Measurements from ENCODE around the gene ABTB2. TPM values are rescaled to one million over a fixed set of nuclear protein-coding genes. Genes with fewer than 3 reads are reported as not detected.
A peak's percentile ranks its signal among the peaks of the same experiment; 100 is the strongest.

The ABTB2 gene
- total and polyA plus RNA-seq, 2 experiments from 2014 or later: 2.6 to 12.1 TPM

DNA sequence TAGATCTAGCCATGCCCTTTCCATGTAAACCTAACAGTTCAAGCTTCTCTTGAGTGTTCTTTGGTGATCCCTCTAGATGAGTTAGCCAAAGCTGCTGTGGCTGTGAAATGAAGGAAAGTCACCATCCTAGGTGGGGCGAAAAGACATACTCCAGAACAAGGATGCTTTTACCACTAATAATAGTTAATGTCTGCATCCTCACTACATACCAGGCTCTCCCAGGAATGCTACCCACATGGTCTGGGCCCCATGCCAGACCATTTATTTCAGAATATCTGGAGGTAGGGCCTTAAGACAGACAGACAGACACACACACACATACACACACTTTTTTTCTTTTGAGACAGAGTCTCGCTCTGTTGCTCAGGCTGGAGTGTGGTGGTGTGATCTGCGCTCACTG is 14.7 kb downstream of the ABTB2 start:
- H3K9me3 Mint-ChIP-seq: no peaks in the 10 kb centered on the region
- Histone ChIP-seq H3F3A (replicated peaks; ENCODE audit: low read depth) (no peaks in the 10 kb centered on the region), H2AFZ (no peak overlapping the region), H3K36me3 (ENCODE audit: insufficient read depth) (no peaks in the 10 kb centered on the region), H3K4me1 (ENCODE audit: insufficient read depth) (peaks cover 10% of the 10 kb centered on the region), H4K20me1 (replicated peaks; ENCODE audit: insufficient read depth) (no peaks in the 10 kb centered on the region; the same call in 1 of the 2 replicates), H3K27ac (ENCODE audit: low read depth) (no peak overlapping the region), H3K9me2 (ENCODE audit: insufficient read depth) (no peaks in the 10 kb centered on the region), H3K79me2 (replicated peaks; ENCODE audit: insufficient read depth) (peaks cover 51% of the 10 kb centered on the region), H3K27me3 (ENCODE audit: insufficient read depth) (no peaks in the 10 kb centered on the region), H3K4me3 (no peak overlapping the region), H3K4me2 (no peak overlapping the region)
- H3K36me3 Mint-ChIP-seq (ENCODE audit: low read depth): no peaks in the 10 kb centered on the region
- peaks cover 24% of the 10 kb centered on the region for H3K4me1 Mint-ChIP-seq
- no peak for DNase-seq (ENCODE audit: low spot score)
- no peak for TF ChIP-seq ZNF114 (CRISPR knock-in tag; IDR thresholded peaks at IDR 0.05)
- no peak for TF ChIP-seq STAT1 (IDR thresholded peaks at IDR 0.05; ENCODE audit: unreplicated experiment)
- no peak for TF ChIP-seq JUNB (IDR thresholded peaks at IDR 0.05; ENCODE audit: unreplicated experiment)
- TF ChIP-seq ZNF331 (CRISPR knock-in tag; IDR thresholded peaks at IDR 0.05; ENCODE audit: low read depth): no peak
- H3K27ac Mint-ChIP-seq: no peak overlapping the region
- H3K4me3 Mint-ChIP-seq: no peak overlapping the region
- no peak for ATAC-seq
- peaks cover 5% of the 10 kb centered on the region for H3K27me3 Mint-ChIP-seq (ENCODE audit: insufficient read depth, low read depth, poor library complexity)

DNA sequence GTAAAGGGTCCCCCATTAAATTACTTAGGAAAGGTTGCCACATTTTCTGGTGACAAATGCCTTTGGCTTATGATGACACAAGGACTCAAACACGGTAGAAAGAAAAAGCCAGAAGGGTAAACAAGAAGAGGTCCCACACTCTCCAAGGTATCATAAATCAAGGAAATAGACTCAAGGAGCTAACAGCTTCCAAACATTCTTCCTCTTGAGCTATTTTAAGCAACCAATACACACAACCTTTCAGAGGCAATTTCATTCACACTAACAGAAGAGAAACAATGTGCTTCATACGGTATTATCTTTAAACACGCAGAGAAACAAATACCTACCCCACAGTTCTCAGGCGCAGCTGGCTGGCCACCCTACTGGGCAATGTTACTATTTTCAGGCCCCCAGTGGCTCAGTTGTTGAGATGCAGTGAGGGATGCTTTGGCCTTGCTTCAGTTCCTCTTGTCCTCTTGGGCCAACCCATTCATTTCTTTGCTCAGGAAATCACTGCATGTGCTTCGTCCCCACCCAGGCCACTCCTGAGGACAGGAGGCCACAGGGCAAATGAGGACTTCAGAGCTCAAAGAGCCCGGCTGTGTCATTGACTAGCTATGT is 15.8 kb downstream of the ABTB2 start:
- no peak overlapping the region for H3K27ac Mint-ChIP-seq
- H3K9me2 ChIP-seq (ENCODE audit: insufficient read depth): no peaks in the 10 kb centered on the region
- H3K27me3 Mint-ChIP-seq (ENCODE audit: insufficient read depth, low read depth, poor library complexity): peaks cover 6% of the 10 kb centered on the region
- H3K79me2 ChIP-seq (replicated peaks; ENCODE audit: insufficient read depth): peaks cover 50% of the 10 kb centered on the region
- H3K27me3 ChIP-seq (ENCODE audit: insufficient read depth): no peaks in the 10 kb centered on the region
- H2AFZ ChIP-seq: no peak overlapping the region
- no peaks in the 10 kb centered on the region for H3K9me3 Mint-ChIP-seq
- peaks cover 10% of the 10 kb centered on the region for H3K4me1 ChIP-seq (ENCODE audit: insufficient read depth)
- H3K4me1 Mint-ChIP-seq: peaks cover 24% of the 10 kb centered on the region
- DNase-seq (ENCODE audit: low spot score) (peak; percentile 24), ATAC-seq (peak; percentile 79)
- H3K36me3 Mint-ChIP-seq (ENCODE audit: low read depth): no peaks in the 10 kb centered on the region
- H3K4me3 Mint-ChIP-seq: no peak overlapping the region
- no peaks in the 10 kb centered on the region for H3F3A ChIP-seq (replicated peaks; ENCODE audit: low read depth)
- no peak overlapping the region for H3K27ac ChIP-seq (ENCODE audit: low read depth)
- no peak overlapping the region for H3K4me2 ChIP-seq
- no peaks in the 10 kb centered on the region; the same call in 1 of the 2 replicates for H4K20me1 ChIP-seq (replicated peaks; ENCODE audit: insufficient read depth)
- H3K36me3 ChIP-seq (ENCODE audit: insufficient read depth): no peaks in the 10 kb centered on the region; the same call in 1 of the 2 replicates
- H3K4me3 ChIP-seq: no peak overlapping the region
- TF ChIP-seq, protein P1, sequence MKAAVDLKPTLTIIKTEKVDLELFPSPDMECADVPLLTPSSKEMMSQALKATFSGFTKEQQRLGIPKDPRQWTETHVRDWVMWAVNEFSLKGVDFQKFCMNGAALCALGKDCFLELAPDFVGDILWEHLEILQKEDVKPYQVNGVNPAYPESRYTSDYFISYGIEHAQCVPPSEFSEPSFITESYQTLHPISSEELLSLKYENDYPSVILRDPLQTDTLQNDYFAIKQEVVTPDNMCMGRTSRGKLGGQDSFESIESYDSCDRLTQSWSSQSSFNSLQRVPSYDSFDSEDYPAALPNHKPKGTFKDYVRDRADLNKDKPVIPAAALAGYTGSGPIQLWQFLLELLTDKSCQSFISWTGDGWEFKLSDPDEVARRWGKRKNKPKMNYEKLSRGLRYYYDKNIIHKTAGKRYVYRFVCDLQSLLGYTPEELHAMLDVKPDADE (IDR thresholded peaks at IDR 0.05): no peak
- TF ChIP-seq, protein P2, sequence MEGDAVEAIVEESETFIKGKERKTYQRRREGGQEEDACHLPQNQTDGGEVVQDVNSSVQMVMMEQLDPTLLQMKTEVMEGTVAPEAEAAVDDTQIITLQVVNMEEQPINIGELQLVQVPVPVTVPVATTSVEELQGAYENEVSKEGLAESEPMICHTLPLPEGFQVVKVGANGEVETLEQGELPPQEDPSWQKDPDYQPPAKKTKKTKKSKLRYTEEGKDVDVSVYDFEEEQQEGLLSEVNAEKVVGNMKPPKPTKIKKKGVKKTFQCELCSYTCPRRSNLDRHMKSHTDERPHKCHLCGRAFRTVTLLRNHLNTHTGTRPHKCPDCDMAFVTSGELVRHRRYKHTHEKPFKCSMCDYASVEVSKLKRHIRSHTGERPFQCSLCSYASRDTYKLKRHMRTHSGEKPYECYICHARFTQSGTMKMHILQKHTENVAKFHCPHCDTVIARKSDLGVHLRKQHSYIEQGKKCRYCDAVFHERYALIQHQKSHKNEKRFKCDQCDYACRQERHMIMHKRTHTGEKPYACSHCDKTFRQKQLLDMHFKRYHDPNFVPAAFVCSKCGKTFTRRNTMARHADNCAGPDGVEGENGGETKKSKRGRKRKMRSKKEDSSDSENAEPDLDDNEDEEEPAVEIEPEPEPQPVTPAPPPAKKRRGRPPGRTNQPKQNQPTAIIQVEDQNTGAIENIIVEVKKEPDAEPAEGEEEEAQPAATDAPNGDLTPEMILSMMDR (conservative IDR thresholded peaks at IDR 0.05; ENCODE audit: low read depth in 2 of 2): no peak
- TF ChIP-seq ZNF114 (CRISPR knock-in tag; IDR thresholded peaks at IDR 0.05) (no peak), ZNF331 (CRISPR knock-in tag; IDR thresholded peaks at IDR 0.05; ENCODE audit: low read depth) (no peak), EZH2phosphoT487 (IDR thresholded peaks at IDR 0.05; ENCODE audit: unreplicated experiment) (no peak), POLR2AphosphoS5 (IDR thresholded peaks at IDR 0.05; ENCODE audit: low read depth) (no peak), EZH2 (IDR thresholded peaks at IDR 0.05; ENCODE audit: low read depth, unreplicated experiment) (no peak), NANOG (IDR thresholded peaks at IDR 0.05; ENCODE audit: borderline replicate concordance) (no peak), STAT1 (IDR thresholded peaks at IDR 0.05; ENCODE audit: unreplicated experiment) (no peak), CREB1 (CRISPR knock-in tag; IDR thresholded peaks at IDR 0.05; ENCODE audit: low read depth) (no peak)
- TF ChIP-seq, protein P3, sequence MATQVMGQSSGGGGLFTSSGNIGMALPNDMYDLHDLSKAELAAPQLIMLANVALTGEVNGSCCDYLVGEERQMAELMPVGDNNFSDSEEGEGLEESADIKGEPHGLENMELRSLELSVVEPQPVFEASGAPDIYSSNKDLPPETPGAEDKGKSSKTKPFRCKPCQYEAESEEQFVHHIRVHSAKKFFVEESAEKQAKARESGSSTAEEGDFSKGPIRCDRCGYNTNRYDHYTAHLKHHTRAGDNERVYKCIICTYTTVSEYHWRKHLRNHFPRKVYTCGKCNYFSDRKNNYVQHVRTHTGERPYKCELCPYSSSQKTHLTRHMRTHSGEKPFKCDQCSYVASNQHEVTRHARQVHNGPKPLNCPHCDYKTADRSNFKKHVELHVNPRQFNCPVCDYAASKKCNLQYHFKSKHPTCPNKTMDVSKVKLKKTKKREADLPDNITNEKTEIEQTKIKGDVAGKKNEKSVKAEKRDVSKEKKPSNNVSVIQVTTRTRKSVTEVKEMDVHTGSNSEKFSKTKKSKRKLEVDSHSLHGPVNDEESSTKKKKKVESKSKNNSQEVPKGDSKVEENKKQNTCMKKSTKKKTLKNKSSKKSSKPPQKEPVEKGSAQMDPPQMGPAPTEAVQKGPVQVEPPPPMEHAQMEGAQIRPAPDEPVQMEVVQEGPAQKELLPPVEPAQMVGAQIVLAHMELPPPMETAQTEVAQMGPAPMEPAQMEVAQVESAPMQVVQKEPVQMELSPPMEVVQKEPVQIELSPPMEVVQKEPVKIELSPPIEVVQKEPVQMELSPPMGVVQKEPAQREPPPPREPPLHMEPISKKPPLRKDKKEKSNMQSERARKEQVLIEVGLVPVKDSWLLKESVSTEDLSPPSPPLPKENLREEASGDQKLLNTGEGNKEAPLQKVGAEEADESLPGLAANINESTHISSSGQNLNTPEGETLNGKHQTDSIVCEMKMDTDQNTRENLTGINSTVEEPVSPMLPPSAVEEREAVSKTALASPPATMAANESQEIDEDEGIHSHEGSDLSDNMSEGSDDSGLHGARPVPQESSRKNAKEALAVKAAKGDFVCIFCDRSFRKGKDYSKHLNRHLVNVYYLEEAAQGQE (IDR thresholded peaks at IDR 0.05; ENCODE audit: unreplicated experiment): no peak

All from GM23338 (cell line).